SK-N-MC (cell line): Measurements from ENCODE around the gene PTPMT1.

Experiments used
- EZH2 ChIP-seq: fragments of 200-600 bp; sonication (generic); IDR thresholded peaks from one replicate; pipeline ENCODE4 v1.6.1; 2017; ENCODE audit warnings: antibody characterized with exemption
- POLR2AphosphoS5 ChIP-seq: IDR thresholded peaks from 2 replicates; pipeline ENCODE4 v1.6.1; 2012; ENCODE audit warnings: mild to moderate bottlenecking, low read depth, low read length, borderline replicate concordance

DNA sequence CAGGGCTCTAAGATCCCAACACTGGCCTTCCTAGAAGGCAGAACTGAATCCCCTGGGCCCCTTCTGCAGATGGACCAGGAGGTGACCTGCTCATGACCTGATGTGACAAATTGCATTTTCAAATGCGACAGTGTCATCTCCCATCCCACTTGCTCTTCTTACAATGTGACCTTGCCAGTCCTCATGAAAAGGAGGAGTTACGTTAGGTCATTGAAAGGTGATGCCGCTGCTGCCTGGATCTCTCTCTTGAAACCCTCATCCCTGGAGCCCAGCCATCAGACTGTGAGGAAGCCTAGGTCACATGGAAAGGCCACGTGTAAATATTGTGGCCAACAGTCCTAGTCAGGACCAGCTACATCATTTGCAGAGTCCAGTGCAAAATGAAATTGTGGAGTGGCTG, 34.5 kb downstream of the PTPMT1 start:
- TF ChIP-seq EZH2 (no peak), POLR2AphosphoS5 (no peak)
